ENCODE results near the gene BTBD18.
"Not testable (repeated sequence)": the region's sequence is repeated elsewhere in the genome, so short reads cannot be mapped to it uniquely, and the experiment has no call there.

GRCh38 chr11:57705432-57705831 is 46.2 kb downstream of the BTBD18 start:
- not testable (repeated sequence) for TF ChIP-seq EZH2 (conservative IDR thresholded peaks at IDR 0.05; ENCODE audit: low read depth, low read length); ZBTB40 (IDR thresholded peaks at IDR 0.05); ZBTB40 (CRISPR knock-in tag; IDR thresholded peaks at IDR 0.05); ZNF142 (CRISPR knock-in tag; IDR thresholded peaks at IDR 0.05)

Data from HepG2 (cell line).